Stimulated activated CD8-positive, alpha-beta memory T cell treated with anti-CD3 and anti-CD28 coated beads, Interleukin-2, amount 100 ng/mL, for 1 hour (primary cell): Measurements from ENCODE around the gene P4HA1.

Experiments used
- DNase-seq, 2 donors: peaks; one replicate each; pipeline ENCODE4 v3.0.0-alpha.2; 2020; ENCODE audit warnings: low read depth in 2 of 2

Gene P4HA1

DNA sequence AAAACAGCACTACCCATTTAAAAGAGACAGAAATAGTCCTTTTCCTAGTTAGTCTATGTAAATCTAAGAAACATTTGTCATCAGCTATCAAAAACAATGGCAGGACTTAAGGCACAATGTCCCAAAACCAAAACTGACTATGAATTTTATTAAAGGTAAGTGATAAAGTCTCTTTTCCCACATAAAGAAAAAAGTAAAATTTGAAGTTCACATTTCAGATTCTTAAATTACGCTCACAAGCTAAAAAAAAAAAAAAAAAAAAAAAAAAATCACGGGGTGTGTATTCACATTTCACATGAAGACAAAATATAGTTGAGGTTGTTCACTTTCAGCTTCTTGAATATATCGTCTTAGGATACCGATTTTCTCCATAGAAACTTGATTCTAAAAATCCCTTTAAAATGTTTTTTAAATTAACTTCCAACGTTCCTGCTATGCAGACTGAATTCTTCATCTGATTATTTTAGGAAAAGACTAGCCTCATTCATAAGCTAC is 1.6 kb downstream of the P4HA1 start:
- no peak for DNase-seq

- no peak for DNase-seq
These were observed 2.5 kb downstream of the P4HA1 start for GRCh38 chr10:73093922-73094850.

- DNase-seq, result no peak
These were observed 3.8 kb downstream of the P4HA1 start for GRCh38 chr10:73092830-73093229.

DNA sequence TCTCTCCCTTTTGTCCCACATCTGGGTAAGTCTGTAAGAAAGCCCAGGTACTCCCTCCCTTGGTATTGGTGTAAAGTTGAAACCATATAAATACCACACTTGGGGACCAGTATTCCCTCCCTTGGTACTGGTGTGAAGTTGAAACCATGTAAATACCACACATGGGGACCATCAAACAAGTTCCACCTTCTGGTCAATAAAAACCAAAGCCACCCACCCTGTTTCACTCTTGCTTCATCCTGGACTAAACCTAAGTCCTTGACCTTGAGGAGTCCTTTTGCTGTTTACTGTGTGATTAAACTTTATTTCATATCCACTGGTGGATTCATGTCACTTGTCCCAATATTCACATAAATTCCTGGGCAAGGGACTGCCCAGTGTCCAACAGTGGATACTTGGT is 8.4 kb downstream of the P4HA1 start:
- DNase-seq, result no peak

DNA sequence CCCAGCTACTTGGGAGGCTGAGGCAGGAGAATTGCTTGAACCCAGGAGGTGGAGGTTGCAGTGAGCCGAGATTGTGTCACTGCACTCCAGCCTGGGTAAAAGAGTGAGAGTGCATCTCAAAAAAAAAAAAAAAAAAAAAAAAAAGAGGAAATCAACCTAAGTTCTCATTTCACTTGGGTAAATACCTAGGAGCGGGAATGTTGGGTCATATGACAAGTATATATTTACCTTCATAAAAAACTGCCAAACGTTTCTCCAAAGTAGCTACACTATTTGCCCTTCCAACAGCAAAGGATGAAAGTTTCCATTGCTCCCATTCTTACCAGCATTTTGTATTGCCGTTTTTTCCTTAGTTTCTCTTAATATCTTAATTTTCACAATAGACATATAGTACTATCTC is 9.8 kb downstream of the P4HA1 start:
- no peak for DNase-seq

DNA sequence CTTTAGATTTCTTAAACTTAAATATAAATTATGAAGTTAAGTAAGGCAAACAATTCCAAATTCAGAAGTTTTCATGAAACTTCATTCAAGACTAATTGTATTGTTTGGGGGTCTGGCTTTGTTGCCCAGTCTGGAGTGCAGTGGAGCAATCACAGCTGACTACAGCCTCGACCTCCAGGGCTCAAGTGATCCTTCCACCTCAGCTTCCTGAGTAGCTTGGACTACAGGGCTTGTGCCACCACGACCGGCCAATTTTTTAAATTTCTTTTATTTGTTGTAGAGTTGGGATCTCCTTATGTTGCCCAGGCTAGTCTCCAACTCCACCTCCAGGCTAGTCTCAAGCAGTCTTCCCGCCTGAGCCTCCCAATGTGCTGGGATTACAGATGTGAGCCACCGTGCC is 12.5 kb downstream of the P4HA1 start:
- no peak for DNase-seq

DNA sequence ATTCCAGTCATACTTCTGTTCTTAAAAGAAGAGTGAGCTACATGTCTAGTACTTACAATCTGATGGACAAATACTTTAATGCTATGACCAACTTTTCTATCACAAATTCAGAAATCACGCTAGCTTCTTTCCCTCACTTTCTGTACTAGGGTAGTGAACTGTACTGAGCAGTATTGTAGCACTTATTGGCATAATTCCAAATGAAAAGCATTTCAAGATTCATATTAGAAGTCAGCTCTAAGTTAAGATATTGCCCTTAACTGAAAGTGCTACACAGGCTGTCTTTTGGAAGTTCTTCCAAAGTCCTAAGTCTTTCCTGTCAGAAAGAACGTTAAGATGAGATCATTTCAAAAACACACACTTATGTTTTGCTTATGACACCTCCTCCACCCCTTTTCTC is 13.4 kb downstream of the P4HA1 start:
- no peak for DNase-seq

DNA sequence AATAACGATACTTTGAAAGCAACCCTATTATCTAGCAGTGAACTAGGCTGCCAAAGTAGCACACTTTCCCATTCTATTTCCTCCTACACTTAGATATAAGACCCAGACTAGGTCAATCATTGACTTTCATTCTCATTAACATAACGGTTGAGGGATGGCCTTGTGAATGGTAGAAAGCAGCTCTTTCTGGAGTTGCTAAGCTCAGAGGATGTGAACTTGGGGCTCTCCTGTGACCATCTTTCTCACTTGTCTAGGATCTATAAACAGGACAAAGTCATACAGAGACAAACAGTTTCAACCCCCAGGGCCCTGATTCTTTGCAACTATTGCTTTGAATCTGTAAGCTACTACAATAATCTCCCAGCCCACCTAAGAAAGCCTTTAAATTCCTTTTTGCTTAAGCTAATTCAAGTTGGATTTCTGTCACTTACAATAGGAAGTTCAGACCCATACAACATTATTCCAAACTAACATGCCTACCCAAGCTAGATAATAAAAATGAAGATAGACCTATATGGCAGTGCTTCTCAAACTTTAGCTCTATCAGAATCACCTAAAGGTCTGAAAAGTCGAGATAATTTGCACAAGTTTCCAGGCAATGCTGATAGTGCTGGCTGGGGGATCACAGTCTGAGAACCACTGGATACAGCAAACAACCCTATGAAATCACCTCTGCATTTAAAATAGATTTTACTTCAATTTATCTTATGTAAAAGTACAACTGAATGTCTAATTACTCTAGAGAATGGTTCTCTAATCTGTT is 16.7 kb downstream of the P4HA1 start:
- DNase-seq, result no peak

GRCh38 chr10:73076360-73077183 is 20.1 kb downstream of the P4HA1 start:
- DNase-seq, result no peak

DNA sequence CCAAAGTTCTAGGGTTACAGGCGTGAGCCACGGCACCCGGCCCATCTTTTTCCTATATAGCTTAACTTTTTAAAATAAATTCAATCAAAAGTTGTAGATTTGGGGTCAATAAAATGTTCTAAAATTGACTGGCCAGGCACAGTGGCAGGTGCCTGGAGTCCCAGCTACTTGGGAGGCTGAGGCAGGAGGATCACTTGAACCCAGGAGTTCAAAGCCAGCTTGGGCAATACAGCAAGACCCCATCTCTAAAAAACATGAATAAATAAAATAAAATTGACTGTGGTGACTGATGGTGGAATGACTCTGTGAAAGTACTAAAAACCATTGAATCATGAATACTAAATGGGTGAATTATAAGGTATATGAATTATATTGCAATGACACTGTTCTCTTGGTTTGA is 20.8 kb downstream of the P4HA1 start:
- DNase-seq, result no peak

GRCh38 chr10:73073627-73074026 is 23.0 kb downstream of the P4HA1 start:
- no peak for DNase-seq

GRCh38 chr10:73065441-73065840 is 31.2 kb downstream of the P4HA1 start:
- no peak for DNase-seq

DNA sequence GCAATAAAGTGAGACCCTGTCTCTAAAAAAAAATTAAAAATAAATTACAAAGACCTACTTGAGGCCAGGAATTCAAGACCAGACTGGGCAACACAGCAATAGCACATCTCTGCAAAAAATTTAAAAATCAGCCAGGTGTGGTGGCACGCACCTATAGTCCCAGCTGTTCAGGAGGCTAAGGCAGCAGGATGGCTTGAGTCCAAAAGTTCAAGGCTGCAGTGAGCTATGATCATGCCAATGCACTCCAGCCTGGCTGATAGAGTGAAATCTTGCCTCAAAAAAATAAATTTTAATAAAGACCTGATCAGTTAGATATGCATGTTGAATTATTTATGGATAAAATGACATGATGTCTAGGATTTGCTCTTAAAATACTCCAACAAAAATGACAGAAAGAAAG is 34.9 kb downstream of the P4HA1 start:
- DNase-seq, result no peak

GRCh38 chr10:73060738-73061635 is 35.7 kb downstream of the P4HA1 start:
- no peak for DNase-seq

DNA sequence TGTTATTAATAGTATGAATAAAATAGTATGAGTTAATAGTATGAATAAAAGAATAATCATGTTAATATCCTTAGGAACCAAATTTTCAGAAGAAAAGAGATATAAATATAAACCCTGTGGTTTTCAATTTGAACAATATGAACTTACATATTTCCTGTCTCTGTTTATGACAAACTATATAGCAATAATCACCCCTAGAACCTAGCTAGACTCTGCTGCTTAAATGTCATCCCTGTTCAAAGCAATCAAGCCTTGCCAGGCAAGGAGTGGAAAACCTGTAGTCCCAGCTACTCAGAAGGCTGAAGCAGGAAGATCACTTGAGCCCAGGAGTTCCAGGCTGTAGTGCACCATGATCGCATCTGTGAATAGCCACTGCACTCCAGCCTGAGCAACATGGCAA is 36.5 kb downstream of the P4HA1 start:
- DNase-seq, result no peak

DNA sequence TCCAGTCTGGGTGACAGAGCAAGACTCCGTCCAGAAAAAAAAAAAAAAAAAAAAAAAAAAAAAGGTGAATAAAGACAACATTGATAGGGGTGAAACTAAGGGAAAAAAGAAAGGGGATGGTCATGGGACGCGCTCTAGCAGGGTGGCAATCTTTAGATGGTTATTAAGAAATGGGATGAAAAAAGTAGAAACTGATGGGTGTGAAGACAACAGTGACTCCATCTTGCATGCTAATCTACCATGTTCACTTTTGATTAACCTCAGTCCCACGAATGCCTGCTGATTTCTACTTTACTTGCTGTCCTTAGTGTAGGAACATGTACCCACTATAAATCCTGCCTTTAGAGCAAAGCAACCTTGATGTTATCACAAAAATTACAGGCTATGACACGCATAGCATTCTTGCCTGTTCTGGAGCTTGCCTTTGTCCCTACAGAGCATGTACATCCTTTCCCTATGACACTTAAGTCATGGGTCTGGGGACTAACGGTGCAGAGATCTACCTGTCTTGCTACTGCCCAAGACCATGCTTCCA is 38.5 kb downstream of the P4HA1 start:
- no peak for DNase-seq

DNA sequence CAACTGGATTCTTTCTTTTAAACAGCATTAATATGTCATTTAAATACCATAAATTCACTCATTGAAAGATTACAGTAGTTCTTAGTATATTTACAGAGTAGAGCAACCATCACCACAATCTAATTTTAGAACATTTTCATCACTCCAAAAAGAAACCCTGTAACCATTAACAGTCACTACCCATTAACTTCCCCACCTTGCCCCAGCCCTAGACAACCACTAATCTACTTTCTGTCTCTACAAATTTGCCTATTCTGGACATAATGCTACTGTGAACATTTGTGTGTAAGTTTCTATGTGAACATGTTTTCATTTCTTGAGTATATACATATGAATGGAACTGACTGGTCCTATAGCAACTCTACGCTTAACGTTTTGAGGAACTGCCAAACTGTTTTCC is 42.4 kb downstream of the P4HA1 start:
- DNase-seq, result no peak

- no peak for DNase-seq
These were observed 43.4 kb downstream of the P4HA1 start for GRCh38 chr10:73053275-73053674.

- no peak for DNase-seq
These were observed 52.0 kb downstream of the P4HA1 start for GRCh38 chr10:73044378-73045285.
